Cardiac muscle cell (in vitro differentiated cells and primary cell): ENCODE data around the gene PRPF6. TPM values are rescaled to one million over a fixed set of nuclear protein-coding genes. Genes with fewer than 3 reads are reported as not detected.

Source experiments
- DNase-seq, 2 donors: peaks; one replicate each; pipeline versions ENCODE4 v3.0.0 to v3.0.0-alpha.2; 2010 to 2017; ENCODE audit warnings: low read depth in 1 of 2, low spot score in 1 of 2
- H3K27ac ChIP-seq: fragments of 200-600 bp; sonication (generic); 2 replicates; pipeline ENCODE4 v1.5.1; 2016
- H3K27me3 ChIP-seq: fragments of 200-600 bp; sonication (generic); 2 replicates; pipeline ENCODE4 v1.6.0; 2016; ENCODE audit warnings: control low read depth
- H3K36me3 ChIP-seq: fragments of 200-600 bp; sonication (generic); 2 replicates; pipeline ENCODE4 v1.5.1; 2016; ENCODE audit warnings: control low read depth
- H3K4me1 ChIP-seq: fragments of 200-600 bp; sonication (generic); 2 replicates; pipeline ENCODE4 v1.8.1; 2017; ENCODE audit warnings: low read depth, mild to moderate bottlenecking, mixed run types
- H3K4me3 ChIP-seq: fragments of 200-600 bp; sonication (generic); 2 replicates; pipeline ENCODE4 v1.5.1; 2016; ENCODE audit warnings: mild to moderate bottlenecking
- H3K9me3 ChIP-seq: fragments of 200-600 bp; sonication (generic); 2 replicates; pipeline ENCODE4 v1.5.1; 2017; ENCODE audit warnings: low read depth, mild to moderate bottlenecking, control low read depth
- polyA plus RNA-seq: library from polyadenylated mRNA; unstranded; fragments of >200 nt; fragmentation: Nextera tagmentation; extraction: Ambion mirVana; gene quantifications from 2 replicates; pipeline ENCODE4 v1.2.1, GENCODE V29; 2016
- total RNA-seq: library from RNA; depleted of rRNA; stranded (reverse); fragments of >200 nt; gene quantifications from 2 replicates; pipeline ENCODE4 v1.2.3, GENCODE V29; 2016
- TF ChIP-seq, protein P1 (sequence below): IDR thresholded peaks from 2 replicates; pipeline ENCODE4 v1.5.1; 2012; ENCODE audit warnings: low read depth, mild to moderate bottlenecking, low read length

Gene PRPF6
- total and polyA plus RNA-seq, 2 experiments from 2014 or later: 67.6 to 73.5 TPM

DNA sequence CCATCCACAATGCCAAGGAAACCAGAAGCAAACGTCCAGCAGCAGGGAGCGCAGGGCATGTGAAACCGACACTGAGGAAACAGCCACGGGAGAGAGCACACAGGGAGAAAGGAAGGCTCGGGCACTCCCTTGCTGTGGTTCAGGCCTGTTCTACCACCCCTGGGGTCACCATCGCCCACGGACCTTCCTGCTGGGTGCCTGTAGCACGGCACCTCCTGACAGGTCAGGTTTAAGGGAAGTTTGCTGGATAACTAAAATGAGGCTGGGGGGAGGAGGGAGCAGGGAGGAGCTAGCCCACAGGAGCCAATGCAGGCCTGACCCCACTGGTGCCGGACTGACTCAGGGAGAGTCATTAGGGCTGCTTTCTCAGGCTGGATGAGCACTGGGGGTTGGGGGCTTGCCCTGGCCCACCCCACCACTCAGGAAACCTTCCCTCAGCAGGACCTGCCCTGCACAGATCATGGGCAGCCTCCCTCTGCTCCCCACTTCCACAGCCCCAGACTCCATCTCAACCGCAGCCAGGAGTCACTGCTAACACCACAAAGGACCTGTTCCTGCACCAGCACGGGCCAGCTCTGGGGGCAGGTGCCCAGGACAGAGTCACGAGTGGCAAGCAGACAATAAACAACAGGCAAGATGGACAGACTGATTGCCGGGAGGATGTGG, 27.0 kb upstream of the PRPF6 start:
- DNase-seq: no peak
- H3K4me1 ChIP-seq: peaks cover 42% of the 10 kb centered on the region
- TF ChIP-seq, protein P1, sequence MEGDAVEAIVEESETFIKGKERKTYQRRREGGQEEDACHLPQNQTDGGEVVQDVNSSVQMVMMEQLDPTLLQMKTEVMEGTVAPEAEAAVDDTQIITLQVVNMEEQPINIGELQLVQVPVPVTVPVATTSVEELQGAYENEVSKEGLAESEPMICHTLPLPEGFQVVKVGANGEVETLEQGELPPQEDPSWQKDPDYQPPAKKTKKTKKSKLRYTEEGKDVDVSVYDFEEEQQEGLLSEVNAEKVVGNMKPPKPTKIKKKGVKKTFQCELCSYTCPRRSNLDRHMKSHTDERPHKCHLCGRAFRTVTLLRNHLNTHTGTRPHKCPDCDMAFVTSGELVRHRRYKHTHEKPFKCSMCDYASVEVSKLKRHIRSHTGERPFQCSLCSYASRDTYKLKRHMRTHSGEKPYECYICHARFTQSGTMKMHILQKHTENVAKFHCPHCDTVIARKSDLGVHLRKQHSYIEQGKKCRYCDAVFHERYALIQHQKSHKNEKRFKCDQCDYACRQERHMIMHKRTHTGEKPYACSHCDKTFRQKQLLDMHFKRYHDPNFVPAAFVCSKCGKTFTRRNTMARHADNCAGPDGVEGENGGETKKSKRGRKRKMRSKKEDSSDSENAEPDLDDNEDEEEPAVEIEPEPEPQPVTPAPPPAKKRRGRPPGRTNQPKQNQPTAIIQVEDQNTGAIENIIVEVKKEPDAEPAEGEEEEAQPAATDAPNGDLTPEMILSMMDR: no peak

GRCh38 chr20:63955281-63955826, 25.6 kb upstream of the PRPF6 start:
- TF ChIP-seq, protein P1: peak; percentile 50
- DNase-seq: peak; percentile 22 to 52
- H3K4me3 ChIP-seq: peak overlapping the region; percentile 98
- H3K27me3 ChIP-seq: no peaks in the 10 kb centered on the region
- H3K9me3 ChIP-seq: no peaks in the 10 kb centered on the region
- H3K4me1 ChIP-seq: peaks cover 29% of the 10 kb centered on the region
- H3K36me3 ChIP-seq: peaks cover 9% of the 10 kb centered on the region
- peak overlapping the region; percentile 96 for H3K27ac ChIP-seq

More for the DNA sequence above, 27.0 kb upstream of the PRPF6 start:
- peak overlapping the region; percentile 96 for H3K27ac ChIP-seq
- no peaks in the 10 kb centered on the region for H3K9me3 ChIP-seq
- H3K27me3 ChIP-seq: no peaks in the 10 kb centered on the region
- no peak overlapping the region for H3K4me3 ChIP-seq
- H3K36me3 ChIP-seq: peaks cover 4% of the 10 kb centered on the region

DNA sequence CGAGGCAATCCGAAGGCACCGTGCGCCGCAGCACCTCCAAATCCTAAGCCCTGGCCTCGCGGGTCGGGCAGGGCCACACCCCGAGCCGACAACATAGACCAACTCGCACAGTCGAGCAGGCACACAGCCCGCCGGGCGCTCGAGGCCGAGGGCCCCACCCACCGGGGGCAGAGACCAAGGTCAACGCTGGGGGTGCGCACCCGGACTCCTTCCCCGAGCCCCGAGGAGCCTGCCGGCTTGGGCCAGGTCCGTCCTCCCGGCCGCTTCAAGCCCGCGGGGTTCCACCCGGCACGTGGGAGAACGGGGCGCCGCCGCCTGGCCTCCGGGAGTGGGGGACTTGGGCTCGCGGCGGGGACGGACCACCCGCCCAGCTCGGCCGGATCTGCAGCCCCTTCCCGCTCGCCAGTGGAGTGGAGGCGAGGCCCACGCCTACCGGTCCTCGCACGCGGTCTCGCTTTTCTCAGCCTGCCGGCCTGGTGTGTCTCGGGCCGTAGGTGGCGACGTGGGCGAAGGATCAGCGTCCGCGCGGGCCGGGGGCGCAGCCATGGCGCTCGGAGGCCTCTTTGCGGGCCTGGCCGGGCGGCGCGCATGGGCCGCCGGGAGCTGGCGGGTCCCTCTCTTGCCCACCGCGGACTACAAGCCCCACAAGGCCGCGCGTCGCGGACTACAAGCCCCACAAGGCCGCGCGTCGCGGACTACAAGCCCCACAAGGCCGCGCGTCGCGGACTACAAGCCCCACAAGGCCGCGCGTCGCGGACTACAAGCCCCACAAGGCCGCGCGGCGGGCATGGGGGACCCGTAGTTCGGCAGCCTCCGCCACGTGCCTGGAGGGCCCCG, 24.9 kb upstream of the PRPF6 start, which contains the start of gene UCKL1:
Gene UCKL1 (minus strand): TSS at position 590 of the 837 bp plus-strand sequence. CDS start 44 bp downstream, at position 546.
- H3K36me3 ChIP-seq: peaks cover 9% of the 10 kb centered on the region
- peak; percentile 94 to 95 for DNase-seq
- H3K27ac ChIP-seq: peak within 1 kb of the TSS; percentile 96
- no peaks in the 10 kb centered on the region for H3K9me3 ChIP-seq
- peaks cover 22% of the 10 kb centered on the region for H3K4me1 ChIP-seq
- no peaks in the 10 kb centered on the region for H3K27me3 ChIP-seq
- TF ChIP-seq, protein P1: no peak
- peak within 1 kb of the TSS; percentile 98 for H3K4me3 ChIP-seq

GRCh38 chr20:63956664-63957003, 24.3 kb upstream of the PRPF6 start:
- Histone ChIP-seq H3K4me3 (peak overlapping the region; percentile 40), H3K4me1 (peaks cover 17% of the 10 kb centered on the region), H3K9me3 (no peaks in the 10 kb centered on the region), H3K27me3 (no peaks in the 10 kb centered on the region), H3K27ac (no peak overlapping the region), H3K36me3 (peaks cover 13% of the 10 kb centered on the region)
- DNase-seq: no peak
- TF ChIP-seq, protein P1: no peak

- TF ChIP-seq, protein P1: peak; percentile 14
- Histone ChIP-seq H3K27me3 (no peaks in the 10 kb centered on the region), H3K36me3 (peaks cover 18% of the 10 kb centered on the region), H3K4me1 (peaks cover 14% of the 10 kb centered on the region), H3K27ac (peak overlapping the region; percentile 5), H3K9me3 (no peaks in the 10 kb centered on the region), H3K4me3 (peak overlapping the region; percentile 40)
- peak; percentile 64 to 74 for DNase-seq
These were observed 23.8 kb upstream of the PRPF6 start for GRCh38 chr20:63957004-63957689.
